GM23248 (cell line): Measurements from ENCODE around the gene USP11. TPM values are rescaled to one million over a fixed set of nuclear protein-coding genes. Genes with fewer than 3 reads are reported as not detected.

Source experiments
- DNase-seq: peaks from one replicate; pipeline ENCODE4 v3.0.0-alpha.2; 2015
- H2AFZ ChIP-seq: fragments of 200-600 bp; sonication (generic); 2 replicates; pipeline ENCODE4 v1.6.1; 2016; ENCODE audit warnings: antibody characterized with exemption
- H3F3A ChIP-seq: fragments of 200-600 bp; sonication (generic); 2 replicates; pipeline ENCODE4 v1.6.1; 2016; ENCODE audit warnings: mild to moderate bottlenecking, antibody characterized with exemption, mixed run types; ENCODE audit not compliant: insufficient read depth
- H3K27ac ChIP-seq: fragments of 200-600 bp; sonication (generic); 2 replicates; pipeline ENCODE4 v1.5.1; 2016; ENCODE audit warnings: mild to moderate bottlenecking
- H3K27me3 ChIP-seq: fragments of 200-600 bp; sonication (generic); replicated peaks from 2 replicates; pipeline ENCODE4 v1.6.1; 2016; ENCODE audit warnings: mild to moderate bottlenecking; ENCODE audit not compliant: insufficient read depth
- H3K36me3 ChIP-seq: fragments of 200-600 bp; sonication (generic); 2 replicates; pipeline ENCODE4 v1.6.1; 2016; ENCODE audit warnings: low read depth, mild to moderate bottlenecking
- H3K4me1 ChIP-seq: fragments of 200-600 bp; sonication (generic); 2 replicates; pipeline ENCODE4 v1.6.1; 2016; ENCODE audit warnings: mild to moderate bottlenecking; ENCODE audit not compliant: insufficient read depth
- H3K4me2 ChIP-seq: fragments of 200-600 bp; sonication (generic); one replicate; pipeline ENCODE4 v1.6.1; 2016; ENCODE audit warnings: mild to moderate bottlenecking; ENCODE audit not compliant: unreplicated experiment
- H3K4me3 ChIP-seq: fragments of 200-600 bp; sonication (generic); 2 replicates; pipeline ENCODE4 v1.5.1; 2016; ENCODE audit warnings: mild to moderate bottlenecking
- H3K79me2 ChIP-seq: fragments of 200-600 bp; sonication (generic); 2 replicates; pipeline ENCODE4 v1.6.1; 2016; ENCODE audit warnings: mild to moderate bottlenecking; ENCODE audit not compliant: insufficient read depth
- H3K9ac ChIP-seq: fragments of 200-600 bp; sonication (generic); 2 replicates; pipeline ENCODE4 v1.6.1; 2016; ENCODE audit warnings: mild to moderate bottlenecking
- H3K9me2 ChIP-seq: fragments of 200-600 bp; sonication (generic); 2 replicates; pipeline ENCODE4 v1.6.1; 2016; ENCODE audit warnings: mixed run types, mild to moderate bottlenecking, moderate library complexity; ENCODE audit not compliant: insufficient read depth
- H3K9me3 ChIP-seq: fragments of 200-600 bp; sonication (generic); one replicate; pipeline ENCODE4 v1.6.1; 2017; ENCODE audit warnings: low read depth
- H4K20me1 ChIP-seq: fragments of 200-600 bp; sonication (generic); 2 replicates; pipeline ENCODE4 v1.6.0; 2016; ENCODE audit not compliant: insufficient read depth
- EZH2 ChIP-seq: fragments of 200-600 bp; sonication (generic); IDR thresholded peaks from 2 replicates; pipeline ENCODE4 v1.6.1; 2018; ENCODE audit warnings: antibody characterized with exemption, mild to moderate bottlenecking; ENCODE audit not compliant: insufficient read depth, poor library complexity, severe bottlenecking
- EZH2phosphoT487 ChIP-seq: fragments of 200-600 bp; sonication (generic); IDR thresholded peaks from 2 replicates; pipeline ENCODE4 v1.6.1; 2018; ENCODE audit warnings: antibody characterized with exemption, moderate library complexity, mild to moderate bottlenecking, low read depth; ENCODE audit not compliant: insufficient read depth
- WGBS, 2 experiments: methylation state at CpG; one replicate each; pipeline ENCODE4 v1.1.6; 2015 to 2017; ENCODE audit warnings: low lambda C conversion rate in 2 of 2, low coverage in 1 of 2; ENCODE audit errors: missing lambda C conversion rate in 2 of 2; 5-methylcytosine and 5-hydroxymethylcytosine counted together
- in situ Hi-C: fragments of 300-500 bp; cut with MboI; formaldehyde crosslinking; loops from 2 replicates; pipeline ENCODE4 v1.15.0; 2020
- polyA plus RNA-seq: library from polyadenylated mRNA; unstranded; fragments of >200 nt; fragmentation: Nextera tagmentation; extraction: Ambion mirVana; gene quantifications from 2 replicates; pipeline ENCODE4 v1.2.1, GENCODE V29; 2016
- total RNA-seq: library from RNA; depleted of rRNA; stranded (reverse); fragments of >200 nt; shearing (Covaris generic); gene quantifications from 2 replicates; pipeline ENCODE4 v1.2.3, GENCODE V29; 2014

USP11 gene
- total and polyA plus RNA-seq, 2 experiments from 2014 or later = 36.6 to 61.4 TPM

- H3K9me2 ChIP-seq = no peaks in the 10 kb centered on the region
- no peak overlapping the region for H3K4me2 ChIP-seq
- H3K79me2 ChIP-seq = peaks cover 7% of the 10 kb centered on the region
- H3K4me1 ChIP-seq = no peaks in the 10 kb centered on the region
- no peak overlapping the region for H3K4me3 ChIP-seq
- in situ Hi-C loops = no loop called here
- no peaks in the 10 kb centered on the region for H3K36me3 ChIP-seq
- H2AFZ ChIP-seq = no peak overlapping the region
- H3K9ac ChIP-seq = no peak overlapping the region
- TF ChIP-seq EZH2phosphoT487 = no peak
- no peak for TF ChIP-seq EZH2
- WGBS, 2 experiments = 84 to 88% methylated on average over 13 to 17 of the region's 19 CpGs
- no peaks in the 10 kb centered on the region for H3K27me3 ChIP-seq
- no peak overlapping the region for H3K27ac ChIP-seq
- DNase-seq = no peak
- H3K9me3 ChIP-seq = no peaks in the 10 kb centered on the region
- 0 out of 2 replicates have a peak, but pooled peaks cover under 1% of the 10 kb centered on the region for H3F3A ChIP-seq
- no peaks in the 10 kb centered on the region for H4K20me1 ChIP-seq
These were observed 6.1 kb upstream of the USP11 start for GRCh38 chrX:47226531-47227333.

GRCh38 chrX:47227334-47227583, 5.5 kb upstream of the USP11 start:
- H3K36me3 ChIP-seq = no peaks in the 10 kb centered on the region
- in situ Hi-C loops = no loop called here

GRCh38 chrX:47228550-47229270, 4.1 kb upstream of the USP11 start:
- Histone ChIP-seq H2AFZ (no peak overlapping the region), H3K4me1 (no peaks in the 10 kb centered on the region), H3K4me3 (no peak overlapping the region), H4K20me1 (no peaks in the 10 kb centered on the region), H3K9me3 (no peaks in the 10 kb centered on the region), H3K9ac (no peak overlapping the region), H3K79me2 (peaks cover 8% of the 10 kb centered on the region), H3F3A (peaks cover 9% of the 10 kb centered on the region; the same call in 1 of the 2 replicates), H3K9me2 (no peaks in the 10 kb centered on the region), H3K36me3 (no peaks in the 10 kb centered on the region), H3K4me2 (no peak overlapping the region), H3K27ac (no peak overlapping the region), H3K27me3 (no peaks in the 10 kb centered on the region)
- 80 to 85% methylated on average over 9 to 12 of the region's 12 CpGs for WGBS, 2 experiments
- DNase-seq = no peak
- TF ChIP-seq EZH2 (no peak), EZH2phosphoT487 (no peak)
- in situ Hi-C loops = no loop called here

More at GRCh38 chrX:47227334-47227583, 5.5 kb upstream of the USP11 start:
- Histone ChIP-seq H3K9me2 (no peaks in the 10 kb centered on the region), H3K4me3 (no peak overlapping the region), H4K20me1 (no peaks in the 10 kb centered on the region), H3K27me3 (no peaks in the 10 kb centered on the region), H3K4me1 (no peaks in the 10 kb centered on the region), H3K9me3 (no peaks in the 10 kb centered on the region), H3K4me2 (no peak overlapping the region), H3K9ac (no peak overlapping the region), H3F3A (peaks cover 6% of the 10 kb centered on the region; the same call in 1 of the 2 replicates), H3K79me2 (peaks cover 4% of the 10 kb centered on the region), H3K27ac (no peak overlapping the region), H2AFZ (no peak overlapping the region)
- TF ChIP-seq EZH2phosphoT487 (no peak), EZH2 (no peak)
- 95 to 97% methylated on average over 5 to 9 of the region's 9 CpGs for WGBS, 2 experiments
- no peak for DNase-seq

- Histone ChIP-seq H3F3A (peaks cover 9% of the 10 kb centered on the region; the same call in 1 of the 2 replicates), H3K36me3 (no peaks in the 10 kb centered on the region), H2AFZ (no peak overlapping the region), H3K9me2 (no peaks in the 10 kb centered on the region), H3K27ac (no peak overlapping the region), H3K9ac (no peak overlapping the region), H3K4me2 (no peak overlapping the region), H3K9me3 (no peaks in the 10 kb centered on the region), H3K4me3 (no peak overlapping the region), H3K4me1 (no peaks in the 10 kb centered on the region), H3K27me3 (no peaks in the 10 kb centered on the region), H4K20me1 (no peaks in the 10 kb centered on the region), H3K79me2 (peaks cover 15% of the 10 kb centered on the region)
- no peak for TF ChIP-seq EZH2phosphoT487
- no peak for TF ChIP-seq EZH2
- DNase-seq = no peak
- 100% methylated on average over 3 to 4 of the region's 6 CpGs for WGBS, 2 experiments
- in situ Hi-C loops = no loop called here
These were observed 3.4 kb upstream of the USP11 start for GRCh38 chrX:47229427-47229826.
